Measurements from ENCODE around the gene INO80B. TPM values are rescaled to one million over a fixed set of nuclear protein-coding genes. Genes with fewer than 3 reads are reported as not detected.

Gene INO80B
- total RNA-seq, 1 experiment from 2014 or later: 24.0 TPM

- TF ChIP-seq ZNF274 (IDR thresholded peaks at IDR 0.05; ENCODE audit: low read depth, low read length): no peak
These were observed 18.0 kb downstream of the INO80B start (continued) for GRCh38 chr2:74472945-74473258.

DNA sequence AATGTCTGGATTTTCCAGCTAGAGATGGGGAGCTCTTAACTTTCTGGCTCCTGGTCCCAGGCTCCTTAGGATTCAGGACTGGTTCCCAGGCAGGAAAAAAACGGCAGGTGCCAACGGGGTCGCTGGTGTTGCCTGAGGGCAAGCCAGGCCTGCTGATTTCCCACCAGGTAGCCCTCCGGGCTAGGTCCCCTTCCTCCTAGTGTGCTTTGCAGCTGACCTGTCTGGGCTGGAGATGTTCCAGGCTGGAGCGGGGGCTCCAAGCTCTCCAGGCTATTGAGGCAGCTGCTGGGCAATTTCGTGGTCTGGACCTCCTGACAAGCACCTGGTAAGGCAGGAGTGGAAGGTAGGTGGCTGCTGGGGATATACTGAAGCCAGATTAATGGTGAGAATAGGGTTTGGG is 19.6 kb downstream of the INO80B start:
- H3K4me1 ChIP-seq (ENCODE audit: control insufficient read depth in 1 of 2, insufficient read depth in 2 of 2, low read length in 2 of 2): peaks cover 12 to 18% of the 10 kb centered on the region in 2 experiments; a peak in 3 of 4 replicates
- H3K9me3 ChIP-seq (ENCODE audit: control insufficient read depth in 1 of 2, insufficient read depth in 1 of 2, low read depth in 1 of 2, low read length in 2 of 2): no peaks in the 10 kb centered on the region
- TF ChIP-seq RAD21 (IDR thresholded peaks at IDR 0.05; ENCODE audit: low read depth) (no peak), POLR2AphosphoS5 (IDR thresholded peaks at IDR 0.05; ENCODE audit: low read depth, low read length) (no peak), ELF1 (IDR thresholded peaks at IDR 0.05; ENCODE audit: borderline replicate concordance, low read depth) (no peak), SIN3A (IDR thresholded peaks at IDR 0.05; ENCODE audit: low read depth) (no peak), ZNF274 (IDR thresholded peaks at IDR 0.05; ENCODE audit: low read depth, low read length) (no peak), YY1 (IDR thresholded peaks at IDR 0.05; ENCODE audit: extremely low read depth, insufficient replicate concordance, low read depth, low read length) (no peak), FOSL1 (IDR thresholded peaks at IDR 0.05; ENCODE audit: low read depth) (no peak), EZH2 (IDR thresholded peaks at IDR 0.05) (no peak), EZH2phosphoT487 (IDR thresholded peaks at IDR 0.05; ENCODE audit: borderline replicate concordance) (no peak), POLR2A (IDR thresholded peaks at IDR 0.05; ENCODE audit: borderline replicate concordance, extremely low read depth, insufficient read depth, insufficient read length) (no peak), ATF3 (IDR thresholded peaks at IDR 0.05) (no peak)
- TF ChIP-seq, protein P1, sequence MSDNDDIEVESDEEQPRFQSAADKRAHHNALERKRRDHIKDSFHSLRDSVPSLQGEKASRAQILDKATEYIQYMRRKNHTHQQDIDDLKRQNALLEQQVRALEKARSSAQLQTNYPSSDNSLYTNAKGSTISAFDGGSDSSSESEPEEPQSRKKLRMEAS (IDR thresholded peaks at IDR 0.05): no peak
- TF ChIP-seq, protein P2, sequence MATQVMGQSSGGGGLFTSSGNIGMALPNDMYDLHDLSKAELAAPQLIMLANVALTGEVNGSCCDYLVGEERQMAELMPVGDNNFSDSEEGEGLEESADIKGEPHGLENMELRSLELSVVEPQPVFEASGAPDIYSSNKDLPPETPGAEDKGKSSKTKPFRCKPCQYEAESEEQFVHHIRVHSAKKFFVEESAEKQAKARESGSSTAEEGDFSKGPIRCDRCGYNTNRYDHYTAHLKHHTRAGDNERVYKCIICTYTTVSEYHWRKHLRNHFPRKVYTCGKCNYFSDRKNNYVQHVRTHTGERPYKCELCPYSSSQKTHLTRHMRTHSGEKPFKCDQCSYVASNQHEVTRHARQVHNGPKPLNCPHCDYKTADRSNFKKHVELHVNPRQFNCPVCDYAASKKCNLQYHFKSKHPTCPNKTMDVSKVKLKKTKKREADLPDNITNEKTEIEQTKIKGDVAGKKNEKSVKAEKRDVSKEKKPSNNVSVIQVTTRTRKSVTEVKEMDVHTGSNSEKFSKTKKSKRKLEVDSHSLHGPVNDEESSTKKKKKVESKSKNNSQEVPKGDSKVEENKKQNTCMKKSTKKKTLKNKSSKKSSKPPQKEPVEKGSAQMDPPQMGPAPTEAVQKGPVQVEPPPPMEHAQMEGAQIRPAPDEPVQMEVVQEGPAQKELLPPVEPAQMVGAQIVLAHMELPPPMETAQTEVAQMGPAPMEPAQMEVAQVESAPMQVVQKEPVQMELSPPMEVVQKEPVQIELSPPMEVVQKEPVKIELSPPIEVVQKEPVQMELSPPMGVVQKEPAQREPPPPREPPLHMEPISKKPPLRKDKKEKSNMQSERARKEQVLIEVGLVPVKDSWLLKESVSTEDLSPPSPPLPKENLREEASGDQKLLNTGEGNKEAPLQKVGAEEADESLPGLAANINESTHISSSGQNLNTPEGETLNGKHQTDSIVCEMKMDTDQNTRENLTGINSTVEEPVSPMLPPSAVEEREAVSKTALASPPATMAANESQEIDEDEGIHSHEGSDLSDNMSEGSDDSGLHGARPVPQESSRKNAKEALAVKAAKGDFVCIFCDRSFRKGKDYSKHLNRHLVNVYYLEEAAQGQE (IDR thresholded peaks at IDR 0.05; ENCODE audit: low read depth): no peak
- POLR2A ChIA-PET: interaction anchor here (1.0 to 1.1 kb wide), 2 partner anchors 16 to 26 kb away, joined by 3 read pairs; partner anchors contain the start of gene WBP1
- H2AFZ ChIP-seq (ENCODE audit: low read depth, low read length, poor library complexity, severe bottlenecking): no peak overlapping the region
- no peaks in the 10 kb centered on the region for H4K20me1 ChIP-seq (ENCODE audit: insufficient read depth)
- no peak overlapping the region for H3K4me2 ChIP-seq (ENCODE audit: low read length)
- no peak overlapping the region for H3K27ac ChIP-seq (ENCODE audit: low read depth, low read length)
- intact Hi-C loops (cut with micrococcal nuclease): no loop called here
- no peaks in the 10 kb centered on the region for H3K27me3 ChIP-seq (ENCODE audit: insufficient read depth, low read length)
- peaks cover 10% of the 10 kb centered on the region for H3K79me2 ChIP-seq (ENCODE audit: insufficient read depth, low read length)
- no TSS peak for BruUV-seq (replicated peaks)
- peaks cover 13 to 17% of the 10 kb centered on the region in 2 experiments; a peak in 2 of 4 replicates for H3K36me3 ChIP-seq (ENCODE audit: control insufficient read depth in 1 of 2, insufficient read depth in 2 of 2, low read length in 2 of 2)
- RAD21 ChIA-PET (ENCODE audit: low non-redundant PET in 1 of 2, low total read pairs in 2 of 2, uncharacterized antibody in 2 of 2, unreplicated experiment in 2 of 2): no interaction called here
- no peaks in the 10 kb centered on the region for H3K9me2 ChIP-seq (ENCODE audit: insufficient read depth)
- ATAC-seq (no peak), DNase-seq (ENCODE audit: low read depth, low spot score) (no peak)
- no peak overlapping the region for H3K9ac ChIP-seq (ENCODE audit: low read length)
- CTCF ChIA-PET: interaction anchor here (1.0 to 1.8 kb wide), 3 partner anchors 9 to 139 kb away, joined by 3 to 6 read pairs (median 3); partner anchors contain the start of genes CCDC142, TTC31 and WBP1
- H3K4me3 ChIP-seq (replicated peaks in 1 of 2; ENCODE audit: low read depth in 1 of 2, low read length in 2 of 2): no peak overlapping the region

Data from HCT116 (cell line).